Stimulated activated naive CD8-positive, alpha-beta T cell treated with anti-CD3 and anti-CD28 coated beads, Interleukin-15, Interleukin-2, amounts not matched to agents 100 ng/mL and 50 ng/mL, for 24 hours (primary cell): ENCODE results near the gene CACNB4.
"Not testable (repeated sequence)": the region's sequence is repeated elsewhere in the genome, so short reads cannot be mapped to it uniquely, and the experiment has no call there.

ENCODE experiments used
- H3K27ac Mint-ChIP-seq: one replicate; pipeline ENCODE4 v1.8.0; 2021; ENCODE audit warnings: mild to moderate bottlenecking, mixed read lengths
- H3K27me3 Mint-ChIP-seq: one replicate; pipeline ENCODE4 v1.8.0; 2021; ENCODE audit warnings: mixed read lengths
- H3K36me3 Mint-ChIP-seq: one replicate; pipeline ENCODE4 v1.8.0; 2021; ENCODE audit warnings: low read depth, mixed read lengths
- H3K4me1 Mint-ChIP-seq: one replicate; pipeline ENCODE4 v1.8.0; 2021; ENCODE audit warnings: low read depth, mixed read lengths
- H3K4me3 Mint-ChIP-seq: one replicate; pipeline ENCODE4 v1.8.0; 2021; ENCODE audit warnings: mild to moderate bottlenecking, mixed read lengths
- H3K9me3 Mint-ChIP-seq: one replicate; pipeline ENCODE4 v1.8.0; 2021; ENCODE audit warnings: mixed read lengths

The CACNB4 gene

GRCh38 chr2:151922845-151923666, 175.8 kb downstream of the CACNB4 start:
- Mint-ChIP-seq H3K27me3 (peaks cover 12% of the 10 kb centered on the region), H3K4me1 (no peaks in the 10 kb centered on the region), H3K27ac (no peak overlapping the region), H3K4me3 (no peak overlapping the region), H3K36me3 (no peaks in the 10 kb centered on the region), H3K9me3 (no peaks in the 10 kb centered on the region)

DNA sequence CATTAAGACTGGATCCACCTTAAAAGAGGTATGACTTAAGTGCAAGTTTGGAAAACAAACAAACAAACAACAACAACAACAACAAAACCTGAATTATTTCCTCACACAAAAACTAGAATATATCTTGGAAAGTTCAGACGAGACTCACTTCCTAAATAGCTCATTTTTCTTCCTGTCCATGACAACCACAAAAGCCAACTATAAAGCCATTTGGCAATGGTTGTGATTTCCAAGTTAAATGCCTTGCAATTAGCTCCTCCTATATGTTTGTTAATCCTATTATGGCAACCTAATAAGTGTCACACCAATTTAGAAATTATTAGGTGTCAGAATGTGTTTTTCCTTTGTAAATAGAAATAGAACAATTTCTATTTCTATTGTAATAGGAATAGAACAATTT, 179.1 kb downstream of the CACNB4 start:
- H3K36me3 Mint-ChIP-seq, result no peaks in the 10 kb centered on the region

DNA sequence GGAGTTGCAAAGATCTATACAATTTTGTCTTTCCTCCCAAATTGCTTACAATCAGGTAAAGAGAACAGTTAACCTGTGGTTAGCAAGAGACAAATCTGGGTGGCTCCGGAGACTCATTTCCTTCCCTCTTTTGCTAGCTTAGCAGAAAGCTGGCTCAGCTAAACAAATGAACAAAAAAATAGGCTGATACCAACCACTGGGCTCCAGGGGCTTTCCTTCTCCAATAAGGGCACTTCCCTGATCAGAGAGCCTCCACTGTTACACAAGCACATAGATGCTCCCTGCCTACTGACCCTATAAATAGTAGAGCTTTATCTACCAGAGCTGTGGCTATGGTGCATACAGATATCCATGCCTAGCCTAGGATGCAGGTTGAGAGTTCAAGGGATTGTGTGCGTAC, 180.5 kb downstream of the CACNB4 start:
- peaks cover 4% of the 10 kb centered on the region for H3K27me3 Mint-ChIP-seq
- H3K27ac Mint-ChIP-seq, result no peak overlapping the region
- H3K4me1 Mint-ChIP-seq, result no peaks in the 10 kb centered on the region
- H3K36me3 Mint-ChIP-seq, result no peaks in the 10 kb centered on the region
- H3K9me3 Mint-ChIP-seq, result no peaks in the 10 kb centered on the region
- no peak overlapping the region for H3K4me3 Mint-ChIP-seq

More for the DNA sequence above, 179.1 kb downstream of the CACNB4 start:
- Mint-ChIP-seq H3K9me3 (no peaks in the 10 kb centered on the region), H3K27ac (no peak overlapping the region), H3K4me1 (no peaks in the 10 kb centered on the region), H3K4me3 (no peak overlapping the region), H3K27me3 (no peaks in the 10 kb centered on the region)

DNA sequence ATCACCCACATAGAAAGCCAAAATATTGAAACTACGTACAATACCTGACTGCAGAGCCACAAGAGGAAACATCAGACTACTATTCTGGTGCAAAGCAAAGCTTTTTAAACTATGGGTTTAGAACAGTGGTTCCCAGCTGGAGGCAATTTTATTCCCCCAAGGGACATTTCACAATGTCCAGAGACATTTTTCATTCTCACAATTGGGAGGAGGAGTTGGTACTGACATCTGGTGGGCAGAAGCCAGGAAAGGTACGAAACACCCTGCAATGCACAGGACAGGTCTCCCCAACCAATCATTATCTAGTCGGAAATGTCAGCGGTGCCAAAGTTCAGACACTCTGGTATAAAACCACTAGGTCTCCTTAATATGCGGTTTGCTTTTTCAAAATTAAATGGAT, 182.2 kb downstream of the CACNB4 start:
- Mint-ChIP-seq H3K27ac (no peak overlapping the region), H3K27me3 (peaks cover 4% of the 10 kb centered on the region), H3K36me3 (no peaks in the 10 kb centered on the region), H3K9me3 (no peaks in the 10 kb centered on the region), H3K4me1 (no peaks in the 10 kb centered on the region), H3K4me3 (no peak overlapping the region)

- H3K36me3 Mint-ChIP-seq, H3K27me3 Mint-ChIP-seq, H3K4me1 Mint-ChIP-seq, H3K4me3 Mint-ChIP-seq, H3K9me3 Mint-ChIP-seq, H3K27ac Mint-ChIP-seq: not testable (repeated sequence)
Observed at GRCh38 chr2:151915629-151916025, 183.2 kb downstream of the CACNB4 start.

DNA sequence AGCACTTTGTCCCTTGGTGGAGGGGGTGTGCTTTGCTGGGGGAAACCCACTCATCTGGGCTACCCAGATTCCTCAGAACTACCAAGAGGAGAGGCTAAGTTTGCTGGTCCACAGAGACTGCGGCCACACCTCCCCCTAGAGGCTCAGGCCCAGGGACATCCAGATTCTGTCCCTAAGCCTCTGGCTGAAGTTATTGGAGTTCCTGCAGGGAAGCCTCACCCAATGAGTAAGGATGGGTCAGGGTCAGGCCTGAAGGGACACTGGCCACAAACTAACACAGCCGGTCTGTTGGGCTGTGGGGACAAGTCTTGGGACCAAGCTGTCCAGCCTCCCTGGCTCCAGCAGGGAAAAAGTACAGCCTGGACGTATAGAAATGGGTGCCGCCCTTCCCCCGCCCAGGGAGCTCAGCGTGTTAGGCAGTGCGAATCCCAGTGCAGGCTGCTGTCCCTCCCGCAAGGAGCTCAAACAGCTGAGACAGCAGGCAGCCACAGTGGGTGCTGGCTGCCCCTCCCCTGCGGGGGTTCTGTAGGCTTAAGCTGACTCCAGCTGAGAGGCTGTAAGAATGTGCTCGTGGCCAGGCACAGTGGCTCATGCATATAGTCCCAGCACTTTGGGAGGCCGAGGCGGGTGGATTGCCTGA, 183.7 kb downstream of the CACNB4 start:
- H3K36me3 Mint-ChIP-seq, result no peaks in the 10 kb centered on the region
- no peaks in the 10 kb centered on the region for H3K4me1 Mint-ChIP-seq
- H3K9me3 Mint-ChIP-seq, result no peaks in the 10 kb centered on the region
- H3K4me3 Mint-ChIP-seq, result no peak overlapping the region
- no peak overlapping the region for H3K27ac Mint-ChIP-seq
- H3K27me3 Mint-ChIP-seq, result peaks cover 4% of the 10 kb centered on the region

GRCh38 chr2:151908204-151908882, 190.5 kb downstream of the CACNB4 start:
- Mint-ChIP-seq H3K4me1 (no peaks in the 10 kb centered on the region), H3K9me3 (no peaks in the 10 kb centered on the region), H3K27me3 (no peaks in the 10 kb centered on the region), H3K36me3 (no peaks in the 10 kb centered on the region), H3K27ac (no peak overlapping the region), H3K4me3 (no peak overlapping the region)

DNA sequence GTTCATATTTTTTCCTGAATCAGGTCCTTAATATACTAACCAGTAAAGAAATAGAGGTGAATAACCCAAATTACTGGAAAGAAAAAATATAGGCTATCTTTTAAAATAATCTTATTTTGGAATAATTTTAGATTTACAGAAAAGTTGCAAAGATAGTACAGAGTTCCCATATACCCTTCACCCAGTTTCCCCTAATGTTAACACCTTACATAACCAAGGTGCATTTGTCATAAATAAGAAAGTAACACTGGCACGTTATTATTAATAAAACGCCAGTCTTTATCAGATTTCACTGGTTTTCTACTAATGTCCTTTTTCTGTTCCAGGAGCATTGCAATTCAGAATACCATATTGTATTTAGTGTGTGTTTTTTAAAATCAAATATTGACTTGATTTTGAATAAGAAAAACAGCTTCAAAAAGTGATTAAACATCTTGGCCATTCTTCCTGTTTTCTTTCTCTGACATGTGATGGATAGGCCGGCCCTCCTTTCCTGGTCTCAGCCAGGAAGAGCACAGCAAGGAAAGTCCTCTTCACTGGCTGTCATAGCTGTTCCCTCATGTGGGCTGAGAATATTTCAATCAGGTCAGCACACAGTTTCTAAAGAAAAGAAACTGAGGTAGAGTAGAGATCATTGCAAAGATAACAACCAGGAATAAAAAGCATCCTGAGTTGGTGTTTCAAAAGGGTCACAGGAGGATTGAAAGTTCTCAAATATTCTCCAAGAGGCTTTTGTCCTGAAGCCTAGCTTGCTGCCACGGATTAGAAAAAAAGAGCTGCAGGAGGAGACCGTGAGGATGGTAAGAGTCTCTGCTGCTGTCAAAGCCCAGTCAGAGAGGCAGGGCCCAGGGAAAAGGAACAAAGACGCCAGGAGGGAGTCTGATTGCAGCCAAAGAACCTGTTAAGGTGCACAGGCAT, 191.3 kb downstream of the CACNB4 start:
- Mint-ChIP-seq H3K4me1 (no peaks in the 10 kb centered on the region), H3K36me3 (no peaks in the 10 kb centered on the region), H3K27ac (no peak overlapping the region), H3K27me3 (no peaks in the 10 kb centered on the region), H3K9me3 (no peaks in the 10 kb centered on the region), H3K4me3 (no peak overlapping the region)

DNA sequence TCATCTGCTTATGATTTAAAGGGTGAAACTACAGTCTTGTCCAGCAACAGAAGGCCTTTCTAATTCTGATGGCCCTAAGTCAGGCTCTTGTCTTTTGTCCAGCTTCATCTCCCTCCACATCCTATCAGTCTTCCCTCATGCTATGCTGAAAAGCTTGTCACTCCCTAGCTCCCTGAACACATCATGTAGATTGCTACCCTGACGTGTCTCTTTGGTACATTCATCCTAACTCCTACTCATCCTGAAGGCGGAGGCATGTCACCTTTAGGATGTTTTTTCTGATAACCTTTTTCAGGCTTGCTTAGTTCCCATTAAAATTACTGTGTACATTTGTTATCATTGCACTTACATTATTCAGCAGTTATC, 192.2 kb downstream of the CACNB4 start:
- no peaks in the 10 kb centered on the region for H3K4me1 Mint-ChIP-seq
- H3K9me3 Mint-ChIP-seq, result no peaks in the 10 kb centered on the region
- H3K27me3 Mint-ChIP-seq, result peaks cover 3% of the 10 kb centered on the region
- no peaks in the 10 kb centered on the region for H3K36me3 Mint-ChIP-seq
- no peak overlapping the region for H3K27ac Mint-ChIP-seq
- no peak overlapping the region for H3K4me3 Mint-ChIP-seq

DNA sequence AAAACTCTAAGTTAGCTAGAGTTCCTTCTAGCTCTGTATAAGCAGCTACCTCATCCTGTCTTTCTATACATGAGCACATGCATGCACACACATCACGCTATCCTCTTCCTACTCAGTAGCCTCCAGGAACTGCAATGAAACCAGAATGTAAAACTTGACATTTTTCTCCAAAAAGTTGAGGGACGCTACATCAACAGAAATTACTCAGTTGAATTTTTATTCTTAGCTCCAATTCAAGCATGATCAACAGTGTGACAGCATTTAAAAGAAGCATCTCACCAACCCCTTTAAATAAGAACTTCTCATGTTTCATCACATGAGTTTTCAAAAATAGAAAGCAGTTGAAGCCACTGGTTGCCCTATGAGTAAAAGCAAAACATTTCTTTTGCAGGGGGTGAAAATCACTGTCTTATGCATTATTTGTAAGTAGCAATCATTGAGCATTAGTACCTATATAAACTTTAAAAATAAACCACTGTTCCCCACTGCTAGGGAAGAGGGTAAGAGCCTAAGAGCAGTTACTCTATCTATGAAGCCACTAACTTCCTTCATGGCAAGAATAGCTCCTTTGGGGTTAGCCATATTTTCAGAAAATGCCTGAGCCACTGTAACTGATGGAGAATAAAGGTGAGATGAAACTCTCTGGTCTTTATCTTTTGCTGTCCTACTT, 192.7 kb downstream of the CACNB4 start:
- Mint-ChIP-seq H3K4me3 (no peak overlapping the region), H3K36me3 (no peaks in the 10 kb centered on the region), H3K27ac (no peak overlapping the region), H3K9me3 (no peaks in the 10 kb centered on the region), H3K27me3 (peaks cover 3% of the 10 kb centered on the region), H3K4me1 (no peaks in the 10 kb centered on the region)

DNA sequence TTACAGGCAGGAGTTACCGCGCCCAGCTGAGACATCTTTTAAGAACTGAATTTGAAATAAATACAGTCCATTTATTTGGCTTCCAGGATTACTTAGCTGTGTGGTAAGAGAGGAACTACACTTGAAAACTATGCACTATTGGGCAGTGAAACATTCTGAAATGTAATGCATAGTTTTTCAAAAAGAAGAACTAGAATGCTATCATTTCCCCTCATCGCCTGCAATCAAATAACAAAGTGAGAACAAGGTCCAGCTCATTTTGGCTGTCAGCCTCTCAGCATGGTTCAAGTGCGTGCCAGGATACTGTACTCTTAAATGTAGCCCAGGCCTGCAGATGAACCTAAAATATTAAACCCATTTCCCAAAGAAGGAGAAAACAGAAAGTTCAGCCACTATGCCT, 194.0 kb downstream of the CACNB4 start:
- H3K9me3 Mint-ChIP-seq, result no peaks in the 10 kb centered on the region
- H3K27ac Mint-ChIP-seq, result no peak overlapping the region

GRCh38 chr2:151904021-151904420, 194.8 kb downstream of the CACNB4 start:
- H3K4me3 Mint-ChIP-seq, result no peak overlapping the region
- H3K27me3 Mint-ChIP-seq, result peaks cover 3% of the 10 kb centered on the region
- H3K9me3 Mint-ChIP-seq, result no peaks in the 10 kb centered on the region
- H3K36me3 Mint-ChIP-seq, result no peaks in the 10 kb centered on the region
- H3K4me1 Mint-ChIP-seq, result no peaks in the 10 kb centered on the region
- H3K27ac Mint-ChIP-seq, result no peak overlapping the region

More for the DNA sequence above, 194.0 kb downstream of the CACNB4 start:
- H3K36me3 Mint-ChIP-seq, result no peaks in the 10 kb centered on the region
- H3K27me3 Mint-ChIP-seq, result peaks cover 3% of the 10 kb centered on the region
- no peaks in the 10 kb centered on the region for H3K4me1 Mint-ChIP-seq
- H3K4me3 Mint-ChIP-seq, result no peak overlapping the region

DNA sequence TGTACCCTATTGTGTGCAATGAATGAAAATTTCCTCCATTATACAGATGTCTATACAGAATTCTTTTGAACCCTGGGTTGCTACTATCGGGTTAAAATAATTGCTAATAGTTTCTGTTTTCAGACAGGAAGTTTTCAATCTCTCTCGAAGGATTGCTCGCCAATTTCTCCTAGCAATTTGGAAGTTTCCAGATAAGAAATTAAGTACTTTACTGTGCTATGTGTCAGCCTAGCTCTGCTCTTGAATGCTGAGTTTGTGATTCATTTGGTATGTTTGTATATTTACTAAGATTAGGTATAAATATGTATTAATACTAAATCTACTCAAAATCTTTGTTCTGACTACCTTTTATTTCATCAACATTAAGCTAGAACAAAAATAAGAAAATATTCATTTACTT, 196.0 kb downstream of the CACNB4 start:
- H3K4me3 Mint-ChIP-seq, result no peak overlapping the region
- no peaks in the 10 kb centered on the region for H3K9me3 Mint-ChIP-seq
- H3K36me3 Mint-ChIP-seq, result no peaks in the 10 kb centered on the region
- H3K27me3 Mint-ChIP-seq, result peaks cover 3% of the 10 kb centered on the region
- H3K27ac Mint-ChIP-seq, result no peak overlapping the region
- no peaks in the 10 kb centered on the region for H3K4me1 Mint-ChIP-seq

GRCh38 chr2:151900331-151900730, 198.5 kb downstream of the CACNB4 start:
- H3K27ac Mint-ChIP-seq, result no peak overlapping the region
- peaks cover 5% of the 10 kb centered on the region for H3K27me3 Mint-ChIP-seq
- H3K9me3 Mint-ChIP-seq, result peaks cover under 1% of the 10 kb centered on the region
- no peaks in the 10 kb centered on the region for H3K4me1 Mint-ChIP-seq
- H3K4me3 Mint-ChIP-seq, result no peak overlapping the region
- H3K36me3 Mint-ChIP-seq, result no peaks in the 10 kb centered on the region
